ENCODE results near the gene FLVCR2. TPM values are rescaled to one million over a fixed set of nuclear protein-coding genes. Genes with fewer than 3 reads are reported as not detected.

Gene FLVCR2
- polyA plus RNA-seq, 1 experiment: 3.4 TPM

GRCh38 chr14:75650253-75651058 lies 72.0 kb downstream of the FLVCR2 start:
- TF ChIP-seq CTCF (IDR thresholded peaks at IDR 0.05; ENCODE audit: low read depth, low read length): no peak
- CTCF ChIA-PET: interaction anchor here (11.2 kb wide), 1 partner anchor 73 kb away, joined by 411 read pairs; the partner anchor contains the start of gene FLVCR2

GRCh38 chr14:75653563-75653962 lies 75.1 kb downstream of the FLVCR2 start:
- Histone ChIP-seq H3K4me3 (ENCODE audit: low read depth, low read length) (no peak overlapping the region), H3K27me3 (ENCODE audit: control insufficient read depth, insufficient read depth, low read length) (no peaks in the 10 kb centered on the region), H3K27ac (ENCODE audit: low read depth, low read length) (no peak overlapping the region), H3K9me3 (ENCODE audit: control insufficient read depth, insufficient read depth, low read length) (no peaks in the 10 kb centered on the region)
- ChIA-PET CTCF (interaction anchor here (0.6 to 11.2 kb wide), 22 partner anchors 9 to 1663 kb away, joined by 3 to 411 read pairs (median 5); partner anchors contain the start of gene FLVCR2), POLR2A (interaction anchor here (1.0 kb wide), 1 partner anchor 76 kb away, joined by 4 read pairs; the partner anchor contains the start of gene FLVCR2)
- DNase-seq (ENCODE audit: low read depth, low spot score): no peak
- no peak for TF ChIP-seq CTCF (IDR thresholded peaks at IDR 0.05; ENCODE audit: low read depth, low read length)

More at GRCh38 chr14:75650253-75651058, 72.0 kb downstream of the FLVCR2 start:
- H3K9me3 ChIP-seq (ENCODE audit: control insufficient read depth, insufficient read depth, low read length): no peaks in the 10 kb centered on the region
- POLR2A ChIA-PET: no interaction called here
- H3K27ac ChIP-seq (ENCODE audit: low read depth, low read length): no peak overlapping the region
- H3K4me3 ChIP-seq (ENCODE audit: low read depth, low read length): no peak overlapping the region
- no peak for DNase-seq (ENCODE audit: low read depth, low spot score)
- H3K27me3 ChIP-seq (ENCODE audit: control insufficient read depth, insufficient read depth, low read length): no peaks in the 10 kb centered on the region

- H3K27me3 ChIP-seq (ENCODE audit: control insufficient read depth, insufficient read depth, low read length): no peaks in the 10 kb centered on the region
- no peaks in the 10 kb centered on the region for H3K9me3 ChIP-seq (ENCODE audit: control insufficient read depth, insufficient read depth, low read length)
- CTCF ChIA-PET: interaction anchor here (0.6 to 11.2 kb wide), 29 partner anchors 9 to 1662 kb away, joined by 3 to 411 read pairs (median 5); partner anchors contain the start of gene FLVCR2
- H3K27ac ChIP-seq (ENCODE audit: low read depth, low read length): no peak overlapping the region
- no peak overlapping the region for H3K4me3 ChIP-seq (ENCODE audit: low read depth, low read length)
- peak; percentile 99 for TF ChIP-seq CTCF (IDR thresholded peaks at IDR 0.05; ENCODE audit: low read depth, low read length)
- POLR2A ChIA-PET: interaction anchor here (1.0 kb wide), 1 partner anchor 76 kb away, joined by 4 read pairs; the partner anchor contains the start of gene FLVCR2
- no peak for DNase-seq (ENCODE audit: low read depth, low spot score)
Observed at GRCh38 chr14:75654127-75654732, 75.8 kb downstream of the FLVCR2 start.

- ChIA-PET POLR2A (interaction anchor here (1.6 kb wide), 1 partner anchor 77 kb away, joined by 3 read pairs; no protein-coding TSS in a partner anchor), CTCF (interaction anchor here (0.6 to 11.2 kb wide), 14 partner anchors 10 to 813 kb away, joined by 3 to 411 read pairs (median 5); partner anchors contain the start of gene FLVCR2)
- Histone ChIP-seq H3K27ac (ENCODE audit: low read depth, low read length) (no peak overlapping the region), H3K27me3 (ENCODE audit: control insufficient read depth, insufficient read depth, low read length) (no peaks in the 10 kb centered on the region), H3K4me3 (ENCODE audit: low read depth, low read length) (no peak overlapping the region), H3K9me3 (ENCODE audit: control insufficient read depth, insufficient read depth, low read length) (no peaks in the 10 kb centered on the region)
- TF ChIP-seq CTCF (IDR thresholded peaks at IDR 0.05; ENCODE audit: low read depth, low read length): no peak
- DNase-seq (ENCODE audit: low read depth, low spot score): no peak
Observed at GRCh38 chr14:75655235-75655634, 76.8 kb downstream of the FLVCR2 start.
